AG08396 (cell line): ENCODE measurements around the gene VWF.
"Not testable (repeated sequence)": the region's sequence is repeated elsewhere in the genome, so short reads cannot be mapped to it uniquely, and the experiment has no call there.

Experiments
- DNase-seq: peaks from one replicate; pipeline ENCODE4 v3.0.0; 2012; ENCODE audit warnings: low spot score, mixed read lengths

VWF gene

GRCh38 chr12:6145564-6145963 is 21.1 kb upstream of the VWF start:
- no peak for DNase-seq

- DNase-seq = no peak
Observed at GRCh38 chr12:6143303-6143675, 18.8 kb upstream of the VWF start.

GRCh38 chr12:6142368-6143302 is 18.2 kb upstream of the VWF start:
- not testable (repeated sequence) for DNase-seq

GRCh38 chr12:6141731-6142367 is 17.4 kb upstream of the VWF start:
- DNase-seq = not testable (repeated sequence)

GRCh38 chr12:6140651-6141447 is 16.4 kb upstream of the VWF start:
- no peak for DNase-seq

GRCh38 chr12:6135071-6135470 is 10.6 kb upstream of the VWF start:
- DNase-seq = no peak

- DNase-seq = no peak
Observed at GRCh38 chr12:6133642-6134041, 9.2 kb upstream of the VWF start.

DNA sequence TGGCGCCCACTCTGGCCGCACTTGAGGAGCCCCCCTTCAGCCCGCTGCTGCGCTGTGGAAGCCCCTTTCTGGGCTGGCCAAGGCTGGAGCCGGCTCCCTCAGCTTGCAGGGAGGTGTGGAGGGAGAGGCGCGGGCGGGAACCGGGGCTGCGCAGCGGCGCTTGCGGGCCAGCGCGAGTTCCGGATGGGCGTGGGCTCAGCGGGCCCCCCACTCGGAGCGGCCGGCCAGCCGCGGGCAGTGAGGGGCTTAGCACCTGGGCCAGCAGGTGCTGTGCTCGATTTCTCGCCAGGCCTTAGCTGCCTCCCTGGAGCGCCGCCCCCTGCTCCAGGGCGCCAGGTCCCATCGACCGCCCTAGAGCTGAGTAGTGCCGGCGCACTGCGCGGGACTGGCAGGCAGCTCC is 8.0 kb upstream of the VWF start:
- DNase-seq = no peak

GRCh38 chr12:6125310-6125608 is 789 bp upstream of the VWF start:
- no peak for DNase-seq

- DNase-seq = no peak
Observed at GRCh38 chr12:6123258-6123657, 1.2 kb downstream of the VWF start.

GRCh38 chr12:6122201-6122600 is 2.3 kb downstream of the VWF start:
- no peak for DNase-seq

DNA sequence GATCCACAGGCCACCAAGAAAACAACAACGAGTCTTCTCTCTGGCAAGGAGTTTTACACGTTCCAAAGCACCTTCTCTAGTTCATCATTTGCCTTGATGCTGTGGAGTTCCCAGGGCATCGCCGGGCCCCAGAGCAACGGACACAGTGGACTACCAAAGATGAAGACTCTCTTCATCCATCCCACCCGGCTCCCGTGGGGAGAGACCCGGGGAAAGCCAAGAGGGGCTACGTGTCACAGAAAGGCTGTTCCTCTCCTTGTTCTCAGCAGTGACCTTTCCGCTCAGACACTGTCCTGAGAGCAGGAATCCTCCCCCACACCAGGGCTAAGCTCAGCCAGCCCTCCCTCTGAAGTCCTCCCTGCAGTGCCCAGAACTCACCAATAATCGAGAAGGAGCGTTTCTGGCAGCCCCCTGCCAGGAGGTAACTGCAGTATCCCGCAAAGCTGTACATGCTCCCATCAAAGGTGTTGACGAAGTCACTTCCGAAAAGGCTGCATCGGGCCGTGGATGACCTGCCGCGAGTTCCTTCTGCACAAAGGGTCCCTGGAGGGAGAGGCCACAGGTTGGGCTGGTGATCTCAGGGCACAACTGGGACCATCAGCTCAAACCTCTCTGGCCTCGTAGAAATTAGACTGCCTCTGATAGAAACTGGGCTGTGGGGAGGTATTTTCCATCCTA is 3.5 kb downstream of the VWF start:
- DNase-seq = no peak

GRCh38 chr12:6118891-6119568 is 5.4 kb downstream of the VWF start:
- DNase-seq = no peak

DNA sequence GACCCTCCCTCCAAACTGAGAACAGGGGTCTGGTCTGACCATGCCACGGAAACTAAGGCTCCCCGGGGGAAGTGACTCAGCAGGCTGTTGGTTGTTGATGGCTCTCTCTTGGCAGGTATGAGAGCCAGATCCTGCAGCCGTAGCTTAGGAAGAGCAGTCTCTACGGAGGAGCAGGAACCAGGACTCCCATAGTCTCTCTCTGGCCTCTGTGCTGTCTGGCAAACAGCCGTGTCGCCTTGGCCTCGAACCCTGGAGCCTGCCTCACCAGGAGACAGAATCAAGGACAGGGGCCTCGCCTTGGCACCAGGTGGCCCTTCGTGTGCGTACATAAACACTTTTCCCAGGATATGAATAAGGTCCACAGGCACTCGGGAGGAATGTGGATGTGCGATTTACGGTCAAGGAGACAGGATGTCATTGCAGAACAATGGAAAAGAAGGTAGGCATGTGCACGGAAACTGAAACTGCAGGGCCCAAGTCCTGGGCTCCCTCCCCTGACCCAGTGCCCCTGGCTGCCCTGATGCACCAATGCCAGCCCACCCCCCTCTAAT is 7.9 kb downstream of the VWF start:
- no peak for DNase-seq

DNA sequence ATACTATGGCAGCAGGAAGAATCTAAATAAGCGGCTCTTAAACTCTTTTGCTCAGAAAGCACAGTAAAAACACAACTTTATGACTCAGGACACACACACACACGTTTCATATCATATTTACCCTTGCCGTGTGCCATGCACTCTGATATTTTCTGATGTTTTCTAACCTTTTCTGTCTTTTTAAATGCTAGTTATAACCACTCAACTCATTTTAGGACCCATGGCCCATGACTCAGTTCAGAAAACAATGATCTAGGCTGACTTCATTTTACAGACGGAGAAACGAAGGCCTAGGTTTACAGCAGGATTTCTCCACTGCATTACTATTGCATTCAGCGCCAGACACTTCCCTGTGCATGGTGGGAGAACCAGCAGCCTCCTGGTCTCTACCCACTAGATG is 9.1 kb downstream of the VWF start:
- no peak for DNase-seq

DNA sequence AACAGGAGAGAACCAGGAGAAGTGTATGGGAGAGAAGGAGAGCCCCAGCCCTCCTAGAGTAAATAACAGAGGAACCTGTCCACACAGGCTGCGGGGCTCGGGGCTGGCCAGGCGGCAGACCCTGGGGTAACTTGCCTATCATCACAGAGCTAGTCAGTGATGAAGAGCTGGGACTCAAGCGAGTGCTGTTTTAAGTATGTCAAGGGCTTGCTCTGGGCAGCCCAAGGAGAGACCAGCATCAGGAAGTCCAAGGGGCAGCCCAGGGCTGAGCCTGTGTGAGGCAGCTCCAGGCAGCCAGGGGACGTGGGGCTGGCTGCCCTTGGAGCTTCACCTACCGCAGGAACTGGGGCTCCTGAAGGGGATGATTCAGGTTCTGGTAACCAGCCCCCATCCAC is 10.0 kb downstream of the VWF start:
- DNase-seq = no peak

DNA sequence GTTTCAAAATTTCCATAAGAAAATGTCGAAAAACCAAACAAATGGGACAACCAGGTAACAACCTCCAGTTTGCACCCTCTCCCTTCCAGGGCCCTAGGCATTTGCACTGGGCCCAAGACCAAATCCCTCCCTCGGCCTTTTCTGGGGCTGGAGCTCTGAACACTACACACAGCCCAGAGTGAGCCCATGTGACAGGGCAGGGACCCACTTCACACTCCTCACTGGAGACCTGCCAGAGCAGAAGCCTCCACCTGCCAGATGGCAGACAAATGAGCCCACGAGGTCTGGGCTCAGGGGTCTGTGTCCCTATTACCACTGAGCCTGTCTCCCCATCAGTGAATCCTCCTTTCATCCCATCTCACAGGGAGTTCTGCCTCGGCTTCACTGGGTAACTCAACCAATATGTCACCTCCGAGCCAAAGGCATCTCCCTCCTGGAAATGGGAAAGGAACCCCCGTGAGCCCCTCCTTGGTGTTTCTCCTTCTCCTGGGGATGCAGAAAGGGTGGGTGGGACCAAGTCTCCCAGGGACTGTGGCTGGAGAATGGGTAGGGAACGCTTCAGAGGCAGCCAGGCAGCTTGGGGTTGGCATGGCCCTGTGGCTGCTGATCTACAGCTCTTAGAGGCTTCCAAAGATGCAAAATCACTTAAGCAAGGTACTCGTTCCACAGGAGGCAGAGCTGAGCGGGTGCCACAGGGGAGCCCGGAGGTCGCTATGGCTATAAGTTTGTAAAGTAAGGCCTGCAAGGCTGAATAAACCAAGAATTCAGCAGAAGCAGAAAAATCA is 10.6 kb downstream of the VWF start:
- no peak for DNase-seq

GRCh38 chr12:6112004-6112403 is 12.5 kb downstream of the VWF start:
- no peak for DNase-seq

GRCh38 chr12:6110006-6110405 is 14.5 kb downstream of the VWF start:
- DNase-seq = no peak

- DNase-seq = no peak
Observed at GRCh38 chr12:6106218-6106617, 18.3 kb downstream of the VWF start.

DNA sequence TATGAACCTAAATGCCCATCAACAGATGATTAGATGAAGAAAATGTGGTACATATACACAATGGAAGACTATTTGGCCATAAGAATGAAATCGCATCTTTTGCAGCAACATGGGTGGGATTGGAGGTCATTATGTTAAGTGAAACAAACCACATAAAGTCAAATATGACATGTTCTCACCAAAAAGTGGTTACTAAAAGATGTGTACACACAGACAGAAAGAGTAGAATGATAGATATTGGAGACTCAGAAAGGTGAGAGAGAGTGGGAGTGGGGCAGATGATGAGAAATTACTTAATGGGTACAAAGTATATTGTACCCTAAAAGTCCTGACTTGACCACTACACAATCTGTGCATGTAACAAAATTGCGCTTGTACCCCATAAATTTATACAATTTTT is 19.6 kb downstream of the VWF start:
- DNase-seq = no peak
